ENCODE measurements around the gene SERPINA5. TPM values are rescaled to one million over a fixed set of nuclear protein-coding genes. Genes with fewer than 3 reads are reported as not detected.

Gene SERPINA5
- total RNA-seq, 1 experiment from 2014 or later, result 1.5 TPM

GRCh38 chr14:94539181-94539580 lies 42.0 kb upstream of the SERPINA5 start (continued):
- TF ChIP-seq ETV6 (CRISPR knock-in tag; IDR thresholded peaks at IDR 0.05), result no peak
- TF ChIP-seq ZNF138 (CRISPR knock-in tag; conservative IDR thresholded peaks at IDR 0.05), result no peak
- no peak for TF ChIP-seq PRRX2 (CRISPR knock-in tag; IDR thresholded peaks at IDR 0.05)
- no peak for TF ChIP-seq FOXK1 (CRISPR knock-in tag; IDR thresholded peaks at IDR 0.05)
- no peak for TF ChIP-seq HMGXB4 (CRISPR knock-in tag; IDR thresholded peaks at IDR 0.05)

GRCh38 chr14:94540031-94540794 lies 41.0 kb upstream of the SERPINA5 start:
- DNase-seq (ENCODE audit: low spot score), result no peak
- ATAC-seq, result no peak
- peaks cover 28% of the 10 kb centered on the region for H3K4me1 Mint-ChIP-seq
- H3K36me3 Mint-ChIP-seq, result no peaks in the 10 kb centered on the region
- no peak overlapping the region for H3K27ac Mint-ChIP-seq
- H3K27me3 Mint-ChIP-seq (ENCODE audit: low read depth), result no peaks in the 10 kb centered on the region; the same call in 1 of the 2 replicates
- POLR2A ChIA-PET, result no interaction called here
- no peaks in the 10 kb centered on the region for H3K9me3 Mint-ChIP-seq
- CTCF ChIA-PET, result interaction anchor here (1.9 to 5.0 kb wide), 4 partner anchors 9 to 117 kb away, joined by 10 to 42 read pairs (median 34); no protein-coding TSS in a partner anchor
- TF ChIP-seq TEAD4 (CRISPR knock-in tag; IDR thresholded peaks at IDR 0.05) (no peak), TP53 (CRISPR knock-in tag; IDR thresholded peaks at IDR 0.05) (no peak), TCF7 (CRISPR knock-in tag; IDR thresholded peaks at IDR 0.05; ENCODE audit: low read depth) (no peak), NFE2L1 (CRISPR knock-in tag; IDR thresholded peaks at IDR 0.05) (no peak), RORB (CRISPR knock-in tag; IDR thresholded peaks at IDR 0.05) (no peak), MYBL2 (CRISPR knock-in tag; IDR thresholded peaks at IDR 0.05) (no peak), JAZF1 (CRISPR knock-in tag; IDR thresholded peaks at IDR 0.05) (no peak), MAX (CRISPR knock-in tag; IDR thresholded peaks at IDR 0.05) (no peak), IRF1 (CRISPR knock-in tag; IDR thresholded peaks at IDR 0.05) (no peak), ZNF671 (CRISPR knock-in tag; IDR thresholded peaks at IDR 0.05) (no peak), FOXP4 (CRISPR knock-in tag; IDR thresholded peaks at IDR 0.05) (no peak)
- H3K4me3 Mint-ChIP-seq, result no peak overlapping the region

GRCh38 chr14:94541234-94541975 lies 39.8 kb upstream of the SERPINA5 start:
- DNase-seq (ENCODE audit: low spot score) (no peak), ATAC-seq (no peak)
- ChIA-PET POLR2A (no interaction called here), CTCF (interaction anchor here (3.9 to 5.0 kb wide), 3 partner anchors 8 to 108 kb away, joined by 34 to 42 read pairs (median 34); no protein-coding TSS in a partner anchor)
- H3K4me1 Mint-ChIP-seq, result peaks cover 36% of the 10 kb centered on the region
- no peak overlapping the region for H3K4me3 Mint-ChIP-seq
- H3K36me3 Mint-ChIP-seq, result no peaks in the 10 kb centered on the region
- no peak overlapping the region for H3K27ac Mint-ChIP-seq
- H3K9me3 Mint-ChIP-seq, result no peaks in the 10 kb centered on the region
- no peaks in the 10 kb centered on the region; the same call in 1 of the 2 replicates for H3K27me3 Mint-ChIP-seq (ENCODE audit: low read depth)
- TF ChIP-seq ATF6 (CRISPR knock-in tag; IDR thresholded peaks at IDR 0.05) (no peak), TEAD1 (CRISPR knock-in tag; IDR thresholded peaks at IDR 0.05) (no peak), STAT6 (CRISPR knock-in tag; conservative IDR thresholded peaks at IDR 0.05; ENCODE audit: low read depth) (no peak), SMAD4 (CRISPR knock-in tag; IDR thresholded peaks at IDR 0.05) (no peak), PREB (CRISPR knock-in tag; IDR thresholded peaks at IDR 0.05; ENCODE audit: borderline replicate concordance) (no peak)

Data from WTC11 (cell line).